ENCODE data around the gene EMILIN2. TPM values are rescaled to one million over a fixed set of nuclear protein-coding genes. Genes with fewer than 3 reads are reported as not detected.

The EMILIN2 gene
- total and polyA plus RNA-seq, 2 of the 8 experiments (the other 6 are each of a cell fraction or from before 2014, with no cell fraction given) = 6.0 to 7.5 TPM

- no peak for TF ChIP-seq HDAC2 (IDR thresholded peaks at IDR 0.05; ENCODE audit: borderline replicate concordance in 1 of 2, low read depth in 2 of 2, low read length in 2 of 2)
- TF ChIP-seq CEBPB (IDR thresholded peaks at IDR 0.05; ENCODE audit: low read depth, low read length) = no peak
- TF ChIP-seq TAF1 (IDR thresholded peaks at IDR 0.05; ENCODE audit: low read depth, low read length) = no peak
- no peak for TF ChIP-seq YY1 (IDR thresholded peaks at IDR 0.05; ENCODE audit: low read depth, low read length)
- TF ChIP-seq, protein P1, sequence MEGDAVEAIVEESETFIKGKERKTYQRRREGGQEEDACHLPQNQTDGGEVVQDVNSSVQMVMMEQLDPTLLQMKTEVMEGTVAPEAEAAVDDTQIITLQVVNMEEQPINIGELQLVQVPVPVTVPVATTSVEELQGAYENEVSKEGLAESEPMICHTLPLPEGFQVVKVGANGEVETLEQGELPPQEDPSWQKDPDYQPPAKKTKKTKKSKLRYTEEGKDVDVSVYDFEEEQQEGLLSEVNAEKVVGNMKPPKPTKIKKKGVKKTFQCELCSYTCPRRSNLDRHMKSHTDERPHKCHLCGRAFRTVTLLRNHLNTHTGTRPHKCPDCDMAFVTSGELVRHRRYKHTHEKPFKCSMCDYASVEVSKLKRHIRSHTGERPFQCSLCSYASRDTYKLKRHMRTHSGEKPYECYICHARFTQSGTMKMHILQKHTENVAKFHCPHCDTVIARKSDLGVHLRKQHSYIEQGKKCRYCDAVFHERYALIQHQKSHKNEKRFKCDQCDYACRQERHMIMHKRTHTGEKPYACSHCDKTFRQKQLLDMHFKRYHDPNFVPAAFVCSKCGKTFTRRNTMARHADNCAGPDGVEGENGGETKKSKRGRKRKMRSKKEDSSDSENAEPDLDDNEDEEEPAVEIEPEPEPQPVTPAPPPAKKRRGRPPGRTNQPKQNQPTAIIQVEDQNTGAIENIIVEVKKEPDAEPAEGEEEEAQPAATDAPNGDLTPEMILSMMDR (IDR thresholded peaks at IDR 0.05; ENCODE audit: control extremely low read depth in 1 of 3, insufficient read depth in 1 of 3, low read depth in 1 of 3, low read length in 3 of 3) = no peak
- no peak for TF ChIP-seq PHF8 (conservative IDR thresholded peaks at IDR 0.05; ENCODE audit: low read depth, low read length)
- Histone ChIP-seq H3K27ac (ENCODE audit: low read depth, low read length) (no peak overlapping the region), H3K36me3 (ENCODE audit: control insufficient read depth in 2 of 4, insufficient read depth in 4 of 4, low read length in 3 of 4) (peaks cover 0 to 25% (median 15%) of the 10 kb centered on the region in 4 experiments; a peak in 6 of 8 replicates), H3K9me3 (ENCODE audit: insufficient read depth in 2 of 2, low read depth in 1 of 2, low read length in 1 of 2) (no peaks in the 10 kb centered on the region; a peak in 1 of 4 replicates), H3K79me2 (ENCODE audit: control insufficient read depth in 1 of 2, insufficient read depth in 2 of 2, low read length in 2 of 2) (no peaks in the 10 kb centered on the region), H4K20me1 (replicated peaks in 1 of 2; ENCODE audit: control insufficient read depth in 1 of 2, insufficient read depth in 2 of 2, low read length in 2 of 2) (peaks cover 0 to 12% of the 10 kb centered on the region in 2 experiments), H3K79me1 (ENCODE audit: low read depth, low read length) (peaks cover 4% of the 10 kb centered on the region; the same call in 1 of the 2 replicates), H2AFZ (ENCODE audit: low read length) (no peak overlapping the region), H4K5ac (ENCODE audit: insufficient read length, low read depth, low read length) (no peak overlapping the region), H2BK15ac (ENCODE audit: low read length) (no peak overlapping the region), H3K23ac (ENCODE audit: insufficient read length) (no peak overlapping the region), H4K91ac (replicated peaks; ENCODE audit: insufficient read length, low read length) (no peak overlapping the region), H3K4me2 (ENCODE audit: insufficient read depth in 1 of 2, low read depth in 2 of 2, low read length in 2 of 2) (no peak overlapping the region), H3K4me3 (ENCODE audit: extremely low read depth in 1 of 4, insufficient read depth in 2 of 4, low read depth in 3 of 4, low read length in 4 of 4) (no peak overlapping the region), H3K56ac (replicated peaks; ENCODE audit: insufficient read length, low read depth, low read length) (no peak overlapping the region), H3K27me3 (replicated peaks in 1 of 4; ENCODE audit: control insufficient read depth in 3 of 4, extremely low read depth in 1 of 4, insufficient read depth in 3 of 4, low read length in 3 of 4) (no peaks in the 10 kb centered on the region; a peak in 2 of 7 replicates), H2BK12ac (ENCODE audit: low read depth, low read length) (no peak overlapping the region), H3K4ac (replicated peaks; ENCODE audit: insufficient read length, low read depth, low read length) (no peak overlapping the region), H3K14ac (ENCODE audit: insufficient read length) (no peak overlapping the region), H3K23me2 (ENCODE audit: low read depth, low read length) (peaks cover 10% of the 10 kb centered on the region; the same call in 1 of the 2 replicates), H2AK5ac (ENCODE audit: low read depth, low read length) (no peak overlapping the region), H2BK20ac (ENCODE audit: low read length) (no peak overlapping the region), H4K8ac (ENCODE audit: extremely low read depth, insufficient read depth, low read length) (no peak overlapping the region), H3K9ac (replicated peaks in 1 of 4; ENCODE audit: extremely low read depth in 1 of 4, low read depth in 3 of 4, low read length in 3 of 4) (no peak overlapping the region), H2BK120ac (replicated peaks; ENCODE audit: low read depth, low read length) (no peak overlapping the region), H2BK5ac (ENCODE audit: low read depth, low read length) (no peak overlapping the region), H3K4me1 (replicated peaks in 1 of 4; ENCODE audit: control insufficient read depth in 3 of 4, insufficient read depth in 4 of 4, low read length in 3 of 4) (peaks cover 3 to 12% (median 7%) of the 10 kb centered on the region in 4 experiments), H3K18ac (ENCODE audit: extremely low read depth, low read length) (no peak overlapping the region)
- DNase-seq (ENCODE audit: low read depth in 1 of 2, low spot score in 2 of 2) (no peak), FAIRE-seq (no peak)
- ChIA-PET CTCF (ENCODE audit: partially characterized antibody) (interaction anchor here (0.6 to 1.1 kb wide), 2 partner anchors 13 to 62 kb away, joined by 3 to 4 read pairs; no protein-coding TSS in a partner anchor), POLR2A (ENCODE audit: partially characterized antibody) (interaction anchor here (1.0 kb wide), 1 partner anchor 258 kb away, joined by 3 read pairs; no protein-coding TSS in a partner anchor)
- 78% methylated on average over 4 of the region's 4 CpGs; no CpG with 5 or more reads in 1 of the 2 experiments for WGBS, 2 experiments (ENCODE audit: extremely low coverage in 1 of 2, insufficient coverage in 1 of 2, insufficient read length in 1 of 2, insufficient replicate concordance in 2 of 2, low coverage in 1 of 2, low lambda C conversion rate in 2 of 2, missing lambda C conversion rate in 1 of 2)
These were observed 64.7 kb downstream of the EMILIN2 start for GRCh38 chr18:2911533-2911932.
